GM21390 (cell line): ENCODE results near the gene MORN4.

ENCODE experiments used
- ATAC-seq: cut with Tn5 transposase; IDR thresholded peaks from one replicate; pipeline ENCODE4 v1.9.1; 2021; ENCODE audit not compliant: unreplicated experiment

MORN4 gene

DNA sequence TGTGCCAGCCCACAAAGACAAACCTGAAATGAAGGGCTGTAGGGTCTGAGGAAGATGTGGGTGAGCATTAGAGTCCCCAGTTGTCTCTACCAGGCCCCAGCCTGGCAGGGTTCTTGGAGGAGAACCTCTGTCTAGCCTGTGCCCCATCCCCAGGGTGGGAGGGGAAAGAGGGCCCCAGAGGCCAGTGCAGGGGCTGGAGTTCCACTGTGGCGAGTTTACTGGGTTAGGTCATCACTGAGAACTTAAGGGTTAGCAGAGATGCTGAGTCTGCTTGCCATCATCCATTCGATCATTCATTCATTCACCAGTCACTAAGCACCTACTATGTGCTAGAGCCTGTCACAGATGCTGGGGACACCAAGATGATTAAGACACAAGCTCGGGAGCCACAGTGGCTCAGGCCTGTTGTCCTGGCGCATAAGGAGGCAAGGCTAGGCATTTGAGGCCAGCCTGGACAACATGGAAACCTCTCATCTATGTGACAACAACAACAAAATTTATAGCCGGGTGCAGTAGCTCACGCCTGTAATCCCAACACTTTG lies 58.1 kb downstream of the MORN4 start:
- ATAC-seq, result no peak

DNA sequence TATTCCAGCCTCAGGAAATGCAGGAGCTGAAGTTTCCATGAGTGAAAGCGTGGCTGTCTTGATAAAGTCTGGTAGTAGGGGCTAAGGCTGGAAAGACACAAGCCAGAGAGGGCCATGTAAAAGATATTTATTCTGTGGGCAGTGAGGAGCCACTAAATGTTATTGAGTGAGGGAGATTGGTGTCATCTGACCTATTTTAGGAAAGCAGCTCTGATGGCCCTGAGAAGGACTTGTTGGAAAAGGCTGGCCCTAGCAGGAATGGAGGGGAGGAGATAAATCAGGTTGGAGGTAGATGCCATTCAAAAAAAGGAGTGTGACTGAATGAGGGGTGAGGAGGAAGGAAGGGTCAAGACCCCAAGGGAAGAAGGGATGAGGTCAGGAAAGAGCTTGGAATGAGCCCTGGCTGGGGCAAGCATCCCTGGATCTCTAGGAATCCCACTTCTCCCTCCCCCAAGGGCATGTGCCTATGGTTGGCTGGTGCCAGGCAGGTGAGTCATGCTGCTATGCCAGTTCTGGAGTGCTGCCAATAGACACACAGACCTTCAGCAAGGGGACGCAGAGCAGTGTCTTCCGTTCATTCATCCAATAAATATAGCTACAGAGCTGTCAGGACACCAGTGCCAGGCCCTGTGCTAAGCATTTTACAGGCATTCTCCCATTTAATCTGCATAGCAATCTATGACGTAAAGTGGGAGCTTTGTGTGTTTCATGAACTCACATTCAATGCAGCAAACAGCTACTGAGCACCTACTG lies 58.8 kb downstream of the MORN4 start:
- ATAC-seq, result no peak

DNA sequence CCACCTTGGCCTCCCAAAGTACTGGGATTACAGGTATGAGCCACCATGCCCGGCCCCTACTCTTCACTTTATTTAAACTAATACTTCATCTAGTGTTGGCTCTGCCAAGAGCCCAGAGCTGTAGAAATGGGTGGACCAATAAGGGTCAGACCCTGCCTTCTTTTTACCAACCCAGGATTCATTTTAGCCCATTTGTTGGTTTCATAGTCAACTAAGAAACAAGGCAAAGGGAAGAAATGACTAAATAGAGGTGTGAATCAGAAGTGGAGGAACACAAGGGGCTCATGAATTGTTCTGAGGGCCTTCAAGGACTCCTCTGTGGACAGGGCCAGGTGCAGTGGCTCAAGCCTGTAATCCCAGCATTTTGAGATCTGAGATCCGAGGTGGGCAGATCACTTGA lies 59.6 kb downstream of the MORN4 start:
- no peak for ATAC-seq

DNA sequence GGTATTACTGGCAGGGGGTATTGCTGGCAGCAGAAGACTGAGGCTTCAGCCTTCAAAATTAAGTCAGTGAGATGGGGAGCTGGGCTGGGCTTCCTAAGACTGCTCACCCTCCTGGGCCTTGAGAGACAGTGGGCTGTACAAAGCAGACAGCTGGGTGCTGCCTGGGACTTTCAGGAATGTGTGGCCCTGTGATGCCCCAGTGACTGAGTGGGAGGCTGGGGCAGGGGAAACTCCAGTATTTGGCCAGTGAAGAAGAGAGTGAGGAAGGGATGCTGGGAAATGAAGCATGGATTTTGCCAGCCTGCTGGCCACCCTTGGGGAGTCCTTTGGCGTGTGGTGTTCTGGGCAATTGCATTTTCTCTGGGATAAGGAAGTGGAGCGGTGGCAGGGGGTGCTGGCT lies 60.3 kb downstream of the MORN4 start:
- no peak for ATAC-seq

DNA sequence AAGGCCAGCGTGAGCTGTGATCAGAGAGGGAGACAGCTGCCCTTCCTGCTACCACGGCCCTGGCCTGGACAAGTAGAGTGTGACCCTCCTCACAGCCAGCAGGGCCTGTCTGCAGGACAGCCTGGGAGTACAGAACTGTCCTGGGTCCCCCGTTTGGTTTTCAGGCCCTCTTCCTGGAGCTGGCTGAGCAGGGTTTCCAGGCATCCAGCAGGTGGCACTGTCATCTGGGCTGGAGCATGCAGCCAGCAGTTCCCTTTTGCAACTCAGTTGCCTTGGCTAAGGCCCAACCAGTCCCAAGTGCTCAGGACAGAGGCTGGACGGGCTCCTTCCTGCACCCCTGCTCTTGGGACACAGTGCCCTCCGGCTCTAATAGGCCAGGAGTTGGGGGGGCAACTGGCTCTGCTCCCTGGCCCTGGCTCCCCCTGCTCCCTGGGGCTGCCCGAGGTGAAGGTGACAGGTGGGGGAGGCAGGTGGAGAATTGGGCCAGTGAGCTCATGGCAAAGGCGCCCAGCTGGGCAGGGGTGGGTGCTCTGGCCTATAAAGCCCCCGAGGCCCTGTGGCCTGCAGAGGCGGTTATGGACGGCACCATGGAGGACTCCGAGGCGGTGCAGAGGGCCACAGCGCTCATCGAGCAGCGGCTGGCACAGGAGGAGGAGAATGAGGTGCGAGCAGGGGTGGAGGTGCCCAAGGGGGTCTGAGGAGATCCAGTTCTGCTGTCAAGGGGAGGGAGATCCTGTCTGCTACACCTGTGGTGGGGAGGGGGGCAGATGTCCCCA lies 60.9 kb downstream of the MORN4 start, which contains the start of gene ANKRD2:
Gene ANKRD2 (plus strand): TSS at position 566 of the 776 bp plus-strand sequence. CDS start 10 bp downstream, at position 576.
- ATAC-seq, result no peak

DNA sequence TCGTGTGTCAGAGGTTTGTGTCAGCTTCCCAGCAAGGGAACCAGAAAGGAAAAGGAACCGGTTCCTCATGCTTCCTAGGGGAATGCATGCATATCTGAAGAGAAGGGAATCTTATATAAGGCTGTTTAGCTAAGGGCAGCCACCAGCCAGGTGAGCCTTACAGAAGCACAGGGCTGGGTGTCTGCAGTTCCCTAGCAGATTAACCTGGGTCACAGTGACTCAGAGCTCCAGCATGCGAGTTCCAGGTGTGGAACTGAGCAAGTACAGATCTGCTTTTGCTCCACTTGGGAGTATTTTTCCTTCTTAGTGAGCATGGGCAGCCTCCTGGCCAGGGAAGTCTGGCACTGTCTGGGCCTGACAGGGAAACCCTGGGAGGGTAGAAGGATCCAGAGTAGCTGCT lies 61.7 kb downstream of the MORN4 start:
- ATAC-seq, result no peak

DNA sequence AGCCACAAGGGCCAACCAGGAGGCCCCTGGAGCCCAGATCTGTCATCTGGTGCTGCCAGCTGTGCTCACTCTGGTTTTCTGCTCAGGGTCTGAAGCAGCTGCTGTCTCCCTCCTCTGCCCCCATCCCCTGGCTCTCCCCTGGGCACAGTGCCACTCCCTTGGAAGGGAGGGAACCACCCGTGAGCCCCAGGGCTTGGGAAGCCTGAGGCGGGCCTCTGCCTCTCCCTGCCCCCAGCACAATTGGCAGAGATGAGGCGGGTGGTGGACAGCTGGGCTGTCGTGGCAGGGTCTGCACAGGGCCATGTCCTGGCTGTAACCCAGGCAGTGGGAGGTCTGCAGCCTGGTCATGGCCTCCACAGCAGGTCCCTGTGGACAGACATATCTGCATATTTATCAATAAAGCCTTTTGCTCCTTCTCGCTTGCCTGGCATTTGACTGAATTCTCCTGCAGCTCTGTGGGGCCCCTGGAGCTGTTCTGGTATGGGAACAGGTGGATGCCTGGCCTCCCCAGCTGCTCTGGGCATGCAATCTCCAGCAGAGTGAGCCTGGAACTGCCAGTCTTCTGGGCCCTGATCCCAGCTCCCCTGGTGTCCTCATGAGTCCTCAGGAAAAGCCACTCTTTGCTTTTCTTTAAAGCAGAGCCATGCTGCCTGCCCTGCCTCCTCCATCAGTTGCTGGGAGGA lies 62.4 kb downstream of the MORN4 start:
- ATAC-seq, result no peak

DNA sequence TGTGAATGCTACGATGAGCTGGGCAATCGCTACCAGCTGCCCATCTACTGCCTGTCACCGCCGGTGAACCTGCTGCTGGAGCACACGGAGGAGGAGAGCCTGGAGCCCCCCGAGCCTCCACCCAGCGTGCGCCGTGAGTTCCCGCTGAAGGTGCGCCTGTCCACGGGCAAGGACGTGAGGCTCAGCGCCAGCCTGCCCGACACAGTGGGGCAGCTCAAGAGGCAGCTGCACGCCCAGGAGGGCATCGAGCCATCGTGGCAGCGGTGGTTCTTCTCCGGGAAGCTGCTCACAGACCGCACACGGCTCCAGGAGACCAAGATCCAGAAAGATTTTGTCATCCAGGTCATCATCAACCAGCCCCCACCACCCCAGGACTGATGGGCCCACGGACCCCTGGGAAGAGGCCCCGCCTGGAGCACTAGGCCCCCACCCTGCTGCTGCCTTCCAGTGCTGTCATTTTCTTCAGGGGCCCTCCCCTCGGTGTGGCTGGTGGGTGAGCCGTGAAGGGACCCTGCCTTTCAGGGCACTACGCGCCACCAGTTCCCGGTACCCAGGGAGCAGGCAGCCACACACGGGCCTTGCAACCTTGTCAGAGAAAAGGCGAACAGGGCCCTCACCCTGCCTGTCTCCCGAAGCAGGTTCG lies 63.0 kb downstream of the MORN4 start:
- ATAC-seq, result no peak

DNA sequence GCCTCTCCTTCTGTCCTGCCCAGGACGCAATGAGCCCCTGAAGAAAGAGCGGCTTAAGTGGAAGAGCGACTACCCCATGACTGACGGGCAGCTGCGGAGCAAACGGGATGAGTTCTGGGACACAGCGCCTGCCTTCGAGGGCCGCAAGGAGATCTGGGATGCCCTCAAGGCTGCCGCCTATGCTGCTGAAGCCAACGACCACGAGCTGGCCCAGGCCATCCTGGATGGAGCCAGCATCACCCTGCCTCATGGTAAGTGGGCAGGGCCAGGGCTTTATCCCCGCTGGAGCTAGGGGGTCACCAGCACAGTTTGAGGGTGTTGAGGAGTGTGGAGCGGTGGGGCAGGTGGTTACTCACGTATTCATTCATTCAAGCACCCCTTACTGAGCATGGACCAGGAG lies 65.4 kb downstream of the MORN4 start:
- ATAC-seq, result no peak

DNA sequence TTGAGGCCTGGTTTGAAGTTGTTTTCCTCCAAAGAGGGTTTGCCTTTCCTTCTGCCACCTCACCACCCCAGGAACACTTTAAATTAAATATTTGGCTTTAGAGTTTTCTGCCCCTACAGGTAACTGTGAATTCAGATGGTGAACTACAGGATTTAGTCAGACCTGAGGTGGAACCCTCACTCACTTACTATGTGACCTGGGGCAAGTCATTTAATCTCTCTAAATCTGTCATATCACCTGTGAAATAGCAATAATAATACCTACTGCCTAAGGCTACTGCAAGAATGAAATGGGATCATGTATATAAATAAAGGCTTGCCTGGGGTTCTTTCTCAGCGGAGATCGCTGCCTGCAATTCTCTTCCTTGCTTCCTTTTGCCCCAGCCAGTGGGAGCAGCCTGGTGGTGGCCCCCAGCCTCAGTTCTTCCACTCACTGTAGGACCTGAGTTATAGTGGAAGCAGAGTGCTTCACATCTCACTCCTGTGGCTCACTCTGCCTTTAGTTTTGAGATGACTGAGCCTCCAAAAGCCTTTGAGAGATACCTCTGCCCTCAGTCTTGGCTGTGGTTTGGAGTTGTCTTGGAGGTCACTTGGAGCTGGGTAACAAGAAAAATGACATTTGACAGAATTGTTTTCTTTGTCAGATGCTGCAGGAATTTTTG lies 66.8 kb downstream of the MORN4 start:
- ATAC-seq, result no peak

DNA sequence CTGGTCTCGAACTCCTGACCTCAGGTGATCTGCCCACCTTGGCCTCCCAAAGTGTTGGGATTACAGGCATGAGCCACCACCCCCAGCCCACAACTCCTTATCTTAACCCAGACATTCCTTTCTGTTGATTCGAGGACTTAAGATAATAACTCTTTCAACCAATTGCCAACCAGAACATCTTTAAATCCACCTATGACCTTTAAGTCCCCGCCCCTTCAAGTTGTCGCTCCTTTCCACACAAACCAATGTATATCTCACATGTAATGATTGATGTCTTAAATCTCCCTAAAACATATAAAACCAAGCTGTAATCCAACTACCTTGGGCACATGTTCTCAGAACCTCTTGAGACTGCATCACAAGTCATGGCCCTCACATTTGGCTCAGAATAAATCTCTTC lies 68.5 kb downstream of the MORN4 start:
- ATAC-seq, result no peak
